Skeletal muscle satellite cell (primary cell): Measurements from ENCODE around the gene ARPC1A.
"Not testable (repeated sequence)": the region's sequence is repeated elsewhere in the genome, so short reads cannot be mapped to it uniquely, and the experiment has no call there.

ENCODE experiments used
- H3K27me3 ChIP-seq: 2 replicates; pipeline ENCODE4 v1.7.0; 2013; ENCODE audit warnings: low read length; ENCODE audit not compliant: control insufficient read depth, insufficient read depth
- H3K36me3 ChIP-seq: 2 replicates; pipeline ENCODE4 v1.7.0; 2013; ENCODE audit warnings: mild to moderate bottlenecking, control low read depth, low read length; ENCODE audit not compliant: insufficient read depth
- H3K4me1 ChIP-seq: 2 replicates; pipeline ENCODE4 v1.7.0; 2013; ENCODE audit warnings: low read length; ENCODE audit not compliant: control insufficient read depth, insufficient read depth
- H3K4me2 ChIP-seq: 2 replicates; pipeline ENCODE4 v1.7.0; 2013; ENCODE audit warnings: mild to moderate bottlenecking, low read length
- H3K4me3 ChIP-seq: 2 replicates; pipeline ENCODE4 v1.7.0; 2013; ENCODE audit warnings: low read length
- H3K9ac ChIP-seq: 2 replicates; pipeline ENCODE4 v1.7.0; 2013; ENCODE audit warnings: mild to moderate bottlenecking, low read depth, low read length, moderate library complexity
- H3K9me3 ChIP-seq: replicated peaks from 2 replicates; pipeline ENCODE4 v1.7.0; 2013; ENCODE audit warnings: mild to moderate bottlenecking, control low read depth, low read length

ARPC1A gene

DNA sequence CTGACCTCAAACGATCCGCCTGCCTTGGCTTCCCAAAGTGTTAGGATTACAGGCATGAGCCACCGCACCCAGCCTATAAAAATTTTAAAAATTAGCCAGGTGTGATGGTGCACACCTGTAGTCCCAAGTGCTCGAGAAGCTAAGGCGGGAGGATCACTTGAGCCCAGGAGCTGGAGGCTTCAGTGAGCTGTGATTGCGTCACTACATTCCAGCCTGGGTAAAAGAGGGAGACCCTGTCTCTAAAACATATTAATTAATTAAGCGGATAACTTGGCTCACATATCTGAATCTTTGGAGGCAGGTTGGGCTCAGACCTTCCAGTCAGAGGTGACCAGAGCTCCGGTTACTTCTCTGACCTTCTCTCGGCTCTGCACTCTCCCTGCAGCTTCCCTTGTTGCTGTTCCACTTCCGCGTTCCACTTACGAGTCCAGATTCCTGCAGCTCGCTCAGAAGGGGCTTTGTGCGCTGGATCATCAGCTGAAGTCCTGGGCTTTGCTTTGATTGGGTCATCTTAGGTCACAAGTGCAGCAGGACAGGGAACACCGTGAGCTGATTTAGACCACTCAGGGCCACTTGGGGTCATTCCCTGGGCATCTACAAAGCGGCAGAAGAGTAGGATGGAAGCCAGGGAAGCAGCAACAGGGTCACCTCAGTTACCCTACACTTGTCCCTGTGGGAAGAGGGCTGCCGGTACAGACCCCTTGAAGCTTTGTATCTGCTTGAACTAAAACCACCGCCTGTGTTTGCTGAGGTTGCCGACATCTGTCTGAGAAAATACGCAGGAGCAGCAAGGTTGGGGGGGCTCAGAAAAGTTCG lies 46.8 kb downstream of the ARPC1A start:
- H3K4me2 ChIP-seq, result peak overlapping the region; percentile 62
- H3K36me3 ChIP-seq, result peaks cover 3% of the 10 kb centered on the region
- no peaks in the 10 kb centered on the region for H3K27me3 ChIP-seq
- no peak overlapping the region for H3K9ac ChIP-seq
- peaks cover 20% of the 10 kb centered on the region for H3K4me1 ChIP-seq
- H3K4me3 ChIP-seq, result no peak overlapping the region
- no peaks in the 10 kb centered on the region for H3K9me3 ChIP-seq

- Histone ChIP-seq H3K36me3 (peaks cover 7% of the 10 kb centered on the region), H3K4me1 (peaks cover 20% of the 10 kb centered on the region), H3K4me2 (peak overlapping the region; percentile 92), H3K4me3 (peak overlapping the region; percentile 92), H3K9ac (peak overlapping the region; percentile 82), H3K9me3 (no peaks in the 10 kb centered on the region), H3K27me3 (no peaks in the 10 kb centered on the region)
These were observed 47.7 kb downstream of the ARPC1A start for GRCh38 chr7:99373091-99374066.

DNA sequence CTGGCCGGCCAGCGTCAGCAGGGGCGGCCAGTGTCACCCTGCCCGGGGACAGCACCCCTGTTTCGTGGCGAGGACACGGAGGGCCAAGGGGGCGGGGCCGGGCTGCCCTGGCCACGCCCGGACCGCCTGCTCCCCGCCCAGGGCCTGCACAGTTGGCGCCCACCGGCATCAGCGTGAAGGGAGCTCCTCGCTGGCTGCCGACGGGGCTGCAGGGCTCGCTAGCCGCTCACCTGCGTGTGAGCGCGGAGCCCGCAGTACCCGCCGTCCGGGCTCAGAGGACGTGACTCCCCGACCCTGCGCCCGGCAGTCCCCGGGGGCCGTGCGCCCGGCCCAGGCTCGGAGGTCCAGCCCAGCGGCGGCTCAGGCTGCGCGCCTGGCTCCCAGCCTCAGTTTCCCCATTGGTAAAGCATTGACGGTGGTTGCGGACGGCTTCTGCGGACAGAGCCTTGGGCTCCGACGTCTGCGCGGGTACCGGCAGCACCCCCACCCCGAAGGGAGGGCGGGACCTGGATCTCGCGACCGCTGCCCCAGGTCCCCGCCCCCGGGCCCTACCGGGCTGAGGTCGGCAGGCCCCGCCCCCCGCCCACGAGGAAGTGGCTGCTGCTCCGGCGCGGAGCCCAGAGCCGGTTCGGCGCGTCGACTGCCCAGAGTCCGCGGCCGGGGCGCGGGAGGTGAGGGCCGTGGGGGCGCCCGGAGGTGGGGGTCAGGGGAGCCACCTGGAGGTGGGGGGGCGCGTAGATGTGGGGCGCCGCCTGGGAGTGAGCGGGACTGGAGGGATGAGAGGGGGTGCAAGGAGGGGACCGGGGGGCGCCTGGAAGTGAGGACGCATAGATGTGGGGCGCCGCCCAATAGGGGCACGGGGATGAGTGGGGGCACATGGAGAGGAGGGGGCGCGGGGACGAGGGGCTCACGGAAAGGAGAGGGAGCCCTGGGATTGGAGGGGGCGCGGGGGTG lies 48.7 kb downstream of the ARPC1A start, which contains the start of gene ARPC1B:
Gene ARPC1B (plus strand): TSS at position 620 of the 954 bp plus-strand sequence. CDS start 10,985 bp downstream, outside the sequence.
- H3K9me3 ChIP-seq, result no peaks in the 10 kb centered on the region
- H3K4me1 ChIP-seq, result peaks cover 26% of the 10 kb centered on the region
- peak within 1 kb of the TSS; percentile 92 for H3K4me3 ChIP-seq

DNA sequence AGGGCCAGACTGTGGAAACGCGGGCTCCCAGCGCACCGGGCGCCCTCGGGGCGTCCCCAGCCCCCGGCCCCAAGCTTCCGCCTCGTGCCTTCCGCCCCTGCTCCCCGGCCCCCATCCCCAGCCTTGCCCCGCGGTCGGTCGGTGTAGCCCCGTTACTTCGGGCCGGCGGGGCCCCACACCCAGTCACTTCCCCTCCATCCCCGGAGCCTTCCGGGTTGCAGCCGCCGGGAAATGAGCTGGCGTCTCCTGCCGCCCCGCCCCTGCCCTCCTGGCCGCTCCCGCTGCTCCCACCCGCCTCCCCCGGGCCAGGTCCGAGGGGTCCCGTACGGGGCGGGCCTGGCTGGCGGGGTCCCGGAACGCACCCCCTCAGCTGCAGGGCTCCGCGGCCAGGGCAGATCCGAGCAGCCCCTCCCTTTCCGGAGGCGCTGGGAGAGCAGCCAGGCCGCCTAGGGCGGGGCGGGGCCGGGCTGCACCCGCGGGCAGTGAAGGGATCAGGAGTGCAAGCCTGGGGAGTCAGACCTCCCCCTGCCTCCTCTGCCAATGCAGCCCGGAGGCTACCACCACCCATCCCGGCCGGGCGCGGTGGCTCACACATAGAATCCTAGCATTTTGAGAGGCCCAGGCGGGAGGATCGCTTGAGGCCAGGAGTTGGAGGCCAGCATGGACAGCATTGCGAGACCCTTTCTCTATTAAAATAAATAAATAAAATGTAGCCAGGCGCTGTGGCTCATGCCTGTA lies 49.5 kb downstream of the ARPC1A start:
- Histone ChIP-seq H3K4me1 (peaks cover 33% of the 10 kb centered on the region), H3K36me3 (peaks cover 5% of the 10 kb centered on the region), H3K9ac (peak overlapping the region; percentile 82)

More for the DNA sequence above, 48.7 kb downstream of the ARPC1A start, which contains the start of gene ARPC1B:
- peaks cover 5% of the 10 kb centered on the region for H3K36me3 ChIP-seq
- peak within 1 kb of the TSS; percentile 82 for H3K9ac ChIP-seq
- H3K4me2 ChIP-seq, result peak within 1 kb of the TSS; percentile 92
- H3K27me3 ChIP-seq, result no peaks in the 10 kb centered on the region

GRCh38 chr7:99379043-99379577 lies 53.4 kb downstream of the ARPC1A start:
- H3K4me1 ChIP-seq, result peaks cover 31% of the 10 kb centered on the region
- H3K27me3 ChIP-seq, result no peaks in the 10 kb centered on the region
- peak overlapping the region; percentile 71 for H3K4me2 ChIP-seq
- no peaks in the 10 kb centered on the region for H3K9me3 ChIP-seq
- H3K36me3 ChIP-seq, result peaks cover 23% of the 10 kb centered on the region
- no peak overlapping the region for H3K4me3 ChIP-seq
- H3K9ac ChIP-seq, result peak overlapping the region; percentile 69

More for the DNA sequence above, 49.5 kb downstream of the ARPC1A start:
- peak overlapping the region; percentile 92 for H3K4me2 ChIP-seq
- H3K27me3 ChIP-seq, result no peaks in the 10 kb centered on the region
- H3K9me3 ChIP-seq, result no peaks in the 10 kb centered on the region
- peak overlapping the region; percentile 92 for H3K4me3 ChIP-seq

- not testable (repeated sequence) for H3K9me3 ChIP-seq, H3K27me3 ChIP-seq, H3K4me3 ChIP-seq
- H3K9ac ChIP-seq, result peak overlapping the region; percentile 69
- peak overlapping the region; percentile 71 for H3K4me2 ChIP-seq
- peaks cover 31% of the 10 kb centered on the region for H3K4me1 ChIP-seq
- H3K36me3 ChIP-seq, result peaks cover 24% of the 10 kb centered on the region
These were observed 54.0 kb downstream of the ARPC1A start for GRCh38 chr7:99379693-99380031.

- H3K27me3 ChIP-seq, result no peaks in the 10 kb centered on the region
- peaks cover 31% of the 10 kb centered on the region for H3K4me1 ChIP-seq
- no peak overlapping the region for H3K4me3 ChIP-seq
- peak overlapping the region; percentile 69 for H3K9ac ChIP-seq
- H3K9me3 ChIP-seq, result no peaks in the 10 kb centered on the region
- H3K4me2 ChIP-seq, result peak overlapping the region; percentile 71
- H3K36me3 ChIP-seq, result peaks cover 24% of the 10 kb centered on the region
These were observed 54.5 kb downstream of the ARPC1A start for GRCh38 chr7:99380032-99380822.

- peaks cover 24% of the 10 kb centered on the region for H3K36me3 ChIP-seq
- no peaks in the 10 kb centered on the region for H3K9me3 ChIP-seq
- no peak overlapping the region for H3K4me2 ChIP-seq
- H3K4me3 ChIP-seq, result no peak overlapping the region
- H3K27me3 ChIP-seq, result no peaks in the 10 kb centered on the region
- peaks cover 31% of the 10 kb centered on the region for H3K4me1 ChIP-seq
- H3K9ac ChIP-seq, result peak overlapping the region; percentile 0
These were observed 55.3 kb downstream of the ARPC1A start for GRCh38 chr7:99380823-99381663.

GRCh38 chr7:99381664-99382075 lies 56.0 kb downstream of the ARPC1A start:
- Histone ChIP-seq H3K4me1 (peaks cover 28% of the 10 kb centered on the region), H3K4me2 (no peak overlapping the region), H3K9ac (no peak overlapping the region), H3K36me3 (peaks cover 29% of the 10 kb centered on the region), H3K27me3 (no peaks in the 10 kb centered on the region), H3K4me3 (no peak overlapping the region), H3K9me3 (no peaks in the 10 kb centered on the region)
